Measurements from ENCODE around the gene SLC6A20. TPM values are rescaled to one million over a fixed set of nuclear protein-coding genes. Genes with fewer than 3 reads are reported as not detected.

SLC6A20 gene
- total RNA-seq, 1 experiment from 2014 or later: 0.89 TPM

DNA sequence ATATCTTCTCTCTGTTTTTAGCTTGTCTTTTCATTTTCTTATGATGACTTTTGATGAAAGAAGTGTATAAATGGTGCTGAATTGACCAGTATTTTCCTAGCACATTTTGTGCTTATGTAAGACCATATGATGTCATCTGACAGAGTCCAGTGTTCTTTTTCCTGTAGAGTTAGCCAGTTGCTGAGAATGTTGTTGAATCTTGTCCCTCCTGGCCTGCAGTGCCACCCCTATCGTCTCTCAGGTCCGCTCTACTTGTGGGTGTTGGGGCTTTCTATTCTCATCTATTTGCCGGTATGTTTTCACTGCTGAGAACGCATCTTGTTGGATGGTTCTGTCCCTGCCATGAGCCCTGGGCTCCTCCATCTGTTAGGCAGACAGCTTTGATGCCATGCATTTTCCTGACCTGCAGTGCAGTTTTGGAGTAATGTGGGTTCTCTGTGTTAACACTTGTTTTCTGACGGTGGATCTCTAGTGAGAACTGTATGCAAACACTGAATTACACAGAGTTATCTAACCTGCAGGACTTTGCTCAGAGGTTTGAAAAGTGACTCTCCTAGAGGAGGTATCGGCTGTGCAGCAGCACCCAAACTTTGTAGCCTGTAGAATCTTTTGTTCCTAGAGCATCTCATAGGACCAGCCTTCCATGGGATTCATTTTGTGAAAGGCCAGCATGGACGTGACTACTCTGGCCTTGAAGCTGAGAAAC is 44.6 kb downstream of the SLC6A20 start:
- H3K9me3 ChIP-seq (ENCODE audit: control insufficient read depth in 1 of 2, insufficient read depth in 1 of 2, low read depth in 1 of 2, low read length in 2 of 2): no peaks in the 10 kb centered on the region
- no peak overlapping the region for H2AFZ ChIP-seq (ENCODE audit: low read depth, low read length, poor library complexity, severe bottlenecking)
- H3K4me2 ChIP-seq (ENCODE audit: low read length): no peak overlapping the region
- no peaks in the 10 kb centered on the region for H3K79me2 ChIP-seq (ENCODE audit: insufficient read depth, low read length)
- H3K4me3 ChIP-seq (replicated peaks in 1 of 2; ENCODE audit: low read depth in 1 of 2, low read length in 2 of 2): no peak overlapping the region
- ChIA-PET POLR2A (no interaction called here), CTCF (no interaction called here), RAD21 (ENCODE audit: low non-redundant PET in 1 of 2, low total read pairs in 2 of 2, uncharacterized antibody in 2 of 2, unreplicated experiment in 2 of 2) (no interaction called here)
- ATAC-seq (no peak), DNase-seq (ENCODE audit: low read depth, low spot score) (no peak)
- H4K20me1 ChIP-seq (ENCODE audit: insufficient read depth): no peaks in the 10 kb centered on the region
- no peak overlapping the region for H3K27ac ChIP-seq (ENCODE audit: low read depth, low read length)
- TF ChIP-seq, protein P1, sequence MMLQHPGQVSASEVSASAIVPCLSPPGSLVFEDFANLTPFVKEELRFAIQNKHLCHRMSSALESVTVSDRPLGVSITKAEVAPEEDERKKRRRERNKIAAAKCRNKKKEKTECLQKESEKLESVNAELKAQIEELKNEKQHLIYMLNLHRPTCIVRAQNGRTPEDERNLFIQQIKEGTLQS (IDR thresholded peaks at IDR 0.05): no peak
- TF ChIP-seq FOSL1 (IDR thresholded peaks at IDR 0.05; ENCODE audit: low read depth) (no peak), CEBPB (IDR thresholded peaks at IDR 0.05; ENCODE audit: low read depth) (no peak), POLR2AphosphoS5 (IDR thresholded peaks at IDR 0.05; ENCODE audit: low read depth, low read length) (no peak), SP1 (IDR thresholded peaks at IDR 0.05; ENCODE audit: low read depth) (no peak), TCF7L2 (IDR thresholded peaks at IDR 0.05; ENCODE audit: borderline replicate concordance, extremely low read depth, insufficient read depth, insufficient read length) (no peak), SIN3A (IDR thresholded peaks at IDR 0.05; ENCODE audit: low read depth) (no peak), CBX3 (IDR thresholded peaks at IDR 0.05; ENCODE audit: low read depth) (no peak)
- TF ChIP-seq, protein P2, sequence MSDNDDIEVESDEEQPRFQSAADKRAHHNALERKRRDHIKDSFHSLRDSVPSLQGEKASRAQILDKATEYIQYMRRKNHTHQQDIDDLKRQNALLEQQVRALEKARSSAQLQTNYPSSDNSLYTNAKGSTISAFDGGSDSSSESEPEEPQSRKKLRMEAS (IDR thresholded peaks at IDR 0.05): no peak
- H3K27me3 ChIP-seq (ENCODE audit: insufficient read depth, low read length): no peaks in the 10 kb centered on the region
- H3K9me2 ChIP-seq (ENCODE audit: insufficient read depth): peaks cover 4% of the 10 kb centered on the region; the same call in 1 of the 2 replicates
- intact Hi-C loops (cut with micrococcal nuclease): no loop called here
- BruUV-seq (replicated peaks): no TSS peak
- no peaks in the 10 kb centered on the region for H3K36me3 ChIP-seq (ENCODE audit: control insufficient read depth in 1 of 2, insufficient read depth in 2 of 2, low read length in 2 of 2)
- H3K9ac ChIP-seq (ENCODE audit: low read length): no peak overlapping the region
- no peaks in the 10 kb centered on the region for H3K4me1 ChIP-seq (ENCODE audit: control insufficient read depth in 1 of 2, insufficient read depth in 2 of 2, low read length in 2 of 2)

DNA sequence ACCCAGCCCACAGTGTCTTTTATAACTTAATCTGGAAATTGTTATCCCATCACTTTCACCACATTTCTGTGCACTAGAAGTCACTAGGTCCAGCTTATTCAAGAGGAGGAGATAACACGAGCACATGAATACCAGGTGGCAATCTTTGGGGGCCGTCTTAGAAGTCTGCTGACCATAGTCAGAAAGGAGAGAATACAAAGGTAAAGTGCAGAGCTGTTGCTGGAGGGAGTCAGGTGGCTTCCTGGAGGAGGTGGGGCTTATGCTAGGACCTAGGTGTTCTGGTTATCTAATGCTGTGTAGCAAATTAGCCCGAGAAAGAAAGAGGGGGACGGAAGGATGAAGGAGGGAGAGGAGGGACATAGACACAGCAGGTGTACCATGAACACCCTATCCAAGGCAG is 46.5 kb downstream of the SLC6A20 start:
- ChIA-PET RAD21 (ENCODE audit: low non-redundant PET in 1 of 2, low total read pairs in 2 of 2, uncharacterized antibody in 2 of 2, unreplicated experiment in 2 of 2) (no interaction called here), CTCF (no interaction called here), POLR2A (no interaction called here)
- no peak overlapping the region for H3K27ac ChIP-seq (ENCODE audit: low read depth, low read length)
- ATAC-seq (no peak), DNase-seq (ENCODE audit: low read depth, low spot score) (no peak)
- intact Hi-C loops (cut with micrococcal nuclease): no loop called here
- H3K4me3 ChIP-seq (replicated peaks in 1 of 2; ENCODE audit: low read depth in 1 of 2, low read length in 2 of 2): no peak overlapping the region
- no peaks in the 10 kb centered on the region for H3K4me1 ChIP-seq (ENCODE audit: control insufficient read depth in 1 of 2, insufficient read depth in 2 of 2, low read length in 2 of 2)
- no peaks in the 10 kb centered on the region for H3K9me3 ChIP-seq (ENCODE audit: control insufficient read depth in 1 of 2, insufficient read depth in 1 of 2, low read depth in 1 of 2, low read length in 2 of 2)
- H3K79me2 ChIP-seq (ENCODE audit: insufficient read depth, low read length): no peaks in the 10 kb centered on the region
- H3K9ac ChIP-seq (ENCODE audit: low read length): no peak overlapping the region
- no TSS peak for BruUV-seq (replicated peaks)
- H3K9me2 ChIP-seq (ENCODE audit: insufficient read depth): peaks cover 4% of the 10 kb centered on the region; the same call in 1 of the 2 replicates
- no peaks in the 10 kb centered on the region for H4K20me1 ChIP-seq (ENCODE audit: insufficient read depth)
- no peaks in the 10 kb centered on the region for H3K27me3 ChIP-seq (ENCODE audit: insufficient read depth, low read length)
- no peaks in the 10 kb centered on the region for H3K36me3 ChIP-seq (ENCODE audit: control insufficient read depth in 1 of 2, insufficient read depth in 2 of 2, low read length in 2 of 2)
- no peak overlapping the region for H3K4me2 ChIP-seq (ENCODE audit: low read length)
- H2AFZ ChIP-seq (ENCODE audit: low read depth, low read length, poor library complexity, severe bottlenecking): no peak overlapping the region
- TF ChIP-seq RAD21 (IDR thresholded peaks at IDR 0.05; ENCODE audit: low read depth): no peak
- no peak for TF ChIP-seq ZFX (IDR thresholded peaks at IDR 0.05)
- TF ChIP-seq CEBPB (IDR thresholded peaks at IDR 0.05; ENCODE audit: low read depth): no peak
- TF ChIP-seq SP1 (IDR thresholded peaks at IDR 0.05; ENCODE audit: low read depth): no peak
- no peak for TF ChIP-seq SIN3A (IDR thresholded peaks at IDR 0.05; ENCODE audit: low read depth)
- no peak for TF ChIP-seq EGR1 (IDR thresholded peaks at IDR 0.05; ENCODE audit: low read depth)
- TF ChIP-seq, protein P3, sequence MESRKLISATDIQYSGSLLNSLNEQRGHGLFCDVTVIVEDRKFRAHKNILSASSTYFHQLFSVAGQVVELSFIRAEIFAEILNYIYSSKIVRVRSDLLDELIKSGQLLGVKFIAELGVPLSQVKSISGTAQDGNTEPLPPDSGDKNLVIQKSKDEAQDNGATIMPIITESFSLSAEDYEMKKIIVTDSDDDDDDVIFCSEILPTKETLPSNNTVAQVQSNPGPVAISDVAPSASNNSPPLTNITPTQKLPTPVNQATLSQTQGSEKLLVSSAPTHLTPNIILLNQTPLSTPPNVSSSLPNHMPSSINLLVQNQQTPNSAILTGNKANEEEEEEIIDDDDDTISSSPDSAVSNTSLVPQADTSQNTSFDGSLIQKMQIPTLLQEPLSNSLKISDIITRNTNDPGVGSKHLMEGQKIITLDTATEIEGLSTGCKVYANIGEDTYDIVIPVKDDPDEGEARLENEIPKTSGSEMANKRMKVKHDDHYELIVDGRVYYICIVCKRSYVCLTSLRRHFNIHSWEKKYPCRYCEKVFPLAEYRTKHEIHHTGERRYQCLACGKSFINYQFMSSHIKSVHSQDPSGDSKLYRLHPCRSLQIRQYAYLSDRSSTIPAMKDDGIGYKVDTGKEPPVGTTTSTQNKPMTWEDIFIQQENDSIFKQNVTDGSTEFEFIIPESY (IDR thresholded peaks at IDR 0.05; ENCODE audit: extremely low read depth, insufficient replicate concordance, low read length): no peak
- TF ChIP-seq, protein P4, sequence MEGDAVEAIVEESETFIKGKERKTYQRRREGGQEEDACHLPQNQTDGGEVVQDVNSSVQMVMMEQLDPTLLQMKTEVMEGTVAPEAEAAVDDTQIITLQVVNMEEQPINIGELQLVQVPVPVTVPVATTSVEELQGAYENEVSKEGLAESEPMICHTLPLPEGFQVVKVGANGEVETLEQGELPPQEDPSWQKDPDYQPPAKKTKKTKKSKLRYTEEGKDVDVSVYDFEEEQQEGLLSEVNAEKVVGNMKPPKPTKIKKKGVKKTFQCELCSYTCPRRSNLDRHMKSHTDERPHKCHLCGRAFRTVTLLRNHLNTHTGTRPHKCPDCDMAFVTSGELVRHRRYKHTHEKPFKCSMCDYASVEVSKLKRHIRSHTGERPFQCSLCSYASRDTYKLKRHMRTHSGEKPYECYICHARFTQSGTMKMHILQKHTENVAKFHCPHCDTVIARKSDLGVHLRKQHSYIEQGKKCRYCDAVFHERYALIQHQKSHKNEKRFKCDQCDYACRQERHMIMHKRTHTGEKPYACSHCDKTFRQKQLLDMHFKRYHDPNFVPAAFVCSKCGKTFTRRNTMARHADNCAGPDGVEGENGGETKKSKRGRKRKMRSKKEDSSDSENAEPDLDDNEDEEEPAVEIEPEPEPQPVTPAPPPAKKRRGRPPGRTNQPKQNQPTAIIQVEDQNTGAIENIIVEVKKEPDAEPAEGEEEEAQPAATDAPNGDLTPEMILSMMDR (IDR thresholded peaks at IDR 0.05 in 2 of 3, conservative IDR thresholded peaks at IDR 0.05 in 1 of 3; ENCODE audit: borderline replicate concordance in 1 of 3, insufficient read depth in 1 of 3, low read depth in 2 of 3, low read length in 2 of 3): no peak
- TF ChIP-seq SRF (IDR thresholded peaks at IDR 0.05; ENCODE audit: low read depth): no peak
- TF ChIP-seq, protein P2 (IDR thresholded peaks at IDR 0.05): no peak
- TF ChIP-seq POLR2AphosphoS5 (IDR thresholded peaks at IDR 0.05; ENCODE audit: low read depth, low read length): no peak
- TF ChIP-seq CBX3 (IDR thresholded peaks at IDR 0.05; ENCODE audit: low read depth): no peak
